Measurements from ENCODE around the gene ILDR1.

- TF ChIP-seq POLR2A (IDR thresholded peaks at IDR 0.05) (no peak), CTCF (IDR thresholded peaks at IDR 0.05) (no peak), EP300 (IDR thresholded peaks at IDR 0.05) (no peak)
These were observed 30.9 kb upstream of the ILDR1 start for GRCh38 chr3:122052968-122053367.
